BLaER1 (cell line): ENCODE measurements around the gene PPM1H.
"Not testable (repeated sequence)": the region's sequence is repeated elsewhere in the genome, so short reads cannot be mapped to it uniquely, and the experiment has no call there.

Experiments
- H3K27ac ChIP-seq: shearing (Covaris generic); formaldehyde crosslinking; 2 replicates; pipeline ENCODE4 v1.8.1; 2022
- H3K27me3 ChIP-seq: shearing (Covaris generic); formaldehyde crosslinking; 2 replicates; pipeline ENCODE4 v1.8.1; 2022
- H3K36me3 ChIP-seq: shearing (Covaris generic); formaldehyde crosslinking; 2 replicates; pipeline ENCODE4 v1.8.1; 2022
- H3K4me1 ChIP-seq: shearing (Covaris generic); formaldehyde crosslinking; 2 replicates; pipeline ENCODE4 v1.8.1; 2022
- H3K4me2 ChIP-seq: shearing (Covaris generic); formaldehyde crosslinking; 2 replicates; pipeline ENCODE4 v1.8.1; 2022
- H3K4me3 ChIP-seq: shearing (Covaris generic); formaldehyde crosslinking; 2 replicates; pipeline ENCODE4 v1.8.1; 2022
- H3K9ac ChIP-seq: shearing (Covaris generic); formaldehyde crosslinking; 2 replicates; pipeline ENCODE4 v1.8.1; 2022
- H3K9me3 ChIP-seq: shearing (Covaris generic); formaldehyde crosslinking; 2 replicates; pipeline ENCODE4 v1.8.1; 2022
- H4K20me1 ChIP-seq: shearing (Covaris generic); formaldehyde crosslinking; 2 replicates; pipeline ENCODE4 v1.8.1; 2022
- Cebpa-rat ChIP-seq: shearing (Covaris generic); IDR thresholded peaks from 2 replicates; pipeline ENCODE4 v1.8.1; 2022

Gene PPM1H

GRCh38 chr12:62966990-62967506 lies 32.1 kb upstream of the PPM1H start:
- H3K4me3 ChIP-seq = no peak overlapping the region
- H3K27me3 ChIP-seq = no peaks in the 10 kb centered on the region
- no peaks in the 10 kb centered on the region for H3K36me3 ChIP-seq
- no peak for TF ChIP-seq Cebpa-rat
- H3K9me3 ChIP-seq = no peaks in the 10 kb centered on the region
- H3K9ac ChIP-seq = no peak overlapping the region
- no peaks in the 10 kb centered on the region for H4K20me1 ChIP-seq
- no peaks in the 10 kb centered on the region for H3K4me1 ChIP-seq
- no peak overlapping the region for H3K27ac ChIP-seq
- H3K4me2 ChIP-seq = no peak overlapping the region

- not testable (repeated sequence) for H4K20me1 ChIP-seq, H3K36me3 ChIP-seq, H3K4me3 ChIP-seq, H3K4me2 ChIP-seq, H3K9ac ChIP-seq, H3K4me1 ChIP-seq, H3K27ac ChIP-seq, H3K27me3 ChIP-seq, H3K9me3 ChIP-seq
Measured at GRCh38 chr12:62966446-62966989, 31.6 kb upstream of the PPM1H start.

GRCh38 chr12:62965700-62966099 lies 30.8 kb upstream of the PPM1H start:
- H3K9me3 ChIP-seq, H3K27me3 ChIP-seq, H3K4me3 ChIP-seq, H4K20me1 ChIP-seq, H3K4me2 ChIP-seq, H3K36me3 ChIP-seq, H3K9ac ChIP-seq, H3K4me1 ChIP-seq, H3K27ac ChIP-seq: not testable (repeated sequence)

GRCh38 chr12:62965242-62965641 lies 30.3 kb upstream of the PPM1H start:
- not testable (repeated sequence) for H3K9ac ChIP-seq, H3K4me3 ChIP-seq, H4K20me1 ChIP-seq, H3K27me3 ChIP-seq, H3K27ac ChIP-seq, H3K36me3 ChIP-seq, H3K4me2 ChIP-seq, H3K9me3 ChIP-seq, H3K4me1 ChIP-seq

- no peak for TF ChIP-seq Cebpa-rat
- no peaks in the 10 kb centered on the region for H3K9me3 ChIP-seq
- H3K27ac ChIP-seq = no peak overlapping the region
- H4K20me1 ChIP-seq = no peaks in the 10 kb centered on the region
- no peaks in the 10 kb centered on the region for H3K4me1 ChIP-seq
- H3K4me2 ChIP-seq = no peak overlapping the region
- H3K36me3 ChIP-seq = no peaks in the 10 kb centered on the region
- no peaks in the 10 kb centered on the region for H3K27me3 ChIP-seq
- H3K4me3 ChIP-seq = no peak overlapping the region
- no peak overlapping the region for H3K9ac ChIP-seq
Measured at GRCh38 chr12:62963486-62964041, 28.6 kb upstream of the PPM1H start.

- H3K4me1 ChIP-seq = no peaks in the 10 kb centered on the region
- H3K4me3 ChIP-seq = no peak overlapping the region
Measured at GRCh38 chr12:62960324-62960723, 25.4 kb upstream of the PPM1H start.

GRCh38 chr12:62959745-62960144 lies 24.8 kb upstream of the PPM1H start:
- Histone ChIP-seq H3K27ac (no peak overlapping the region), H3K27me3 (no peaks in the 10 kb centered on the region), H3K4me3 (no peak overlapping the region), H3K9ac (no peak overlapping the region), H3K4me2 (no peak overlapping the region), H3K9me3 (no peaks in the 10 kb centered on the region), H4K20me1 (no peaks in the 10 kb centered on the region), H3K36me3 (no peaks in the 10 kb centered on the region), H3K4me1 (no peaks in the 10 kb centered on the region)
- no peak for TF ChIP-seq Cebpa-rat

More at GRCh38 chr12:62960324-62960723, 25.4 kb upstream of the PPM1H start:
- H3K9ac ChIP-seq = no peak overlapping the region
- H3K27me3 ChIP-seq = no peaks in the 10 kb centered on the region
- no peaks in the 10 kb centered on the region for H3K9me3 ChIP-seq
- no peak for TF ChIP-seq Cebpa-rat
- H3K4me2 ChIP-seq = no peak overlapping the region
- no peaks in the 10 kb centered on the region for H3K36me3 ChIP-seq
- H3K27ac ChIP-seq = no peak overlapping the region
- H4K20me1 ChIP-seq = no peaks in the 10 kb centered on the region

GRCh38 chr12:62957233-62957953 lies 22.4 kb upstream of the PPM1H start:
- Histone ChIP-seq H3K4me3 (no peak overlapping the region), H3K9me3 (no peaks in the 10 kb centered on the region), H4K20me1 (no peaks in the 10 kb centered on the region), H3K36me3 (no peaks in the 10 kb centered on the region), H3K27ac (no peak overlapping the region), H3K27me3 (no peaks in the 10 kb centered on the region), H3K4me2 (no peak overlapping the region), H3K9ac (no peak overlapping the region), H3K4me1 (no peaks in the 10 kb centered on the region)
- peak; percentile 12; the same call in 1 of the 2 replicates for TF ChIP-seq Cebpa-rat

GRCh38 chr12:62955678-62956077 lies 20.7 kb upstream of the PPM1H start:
- TF ChIP-seq Cebpa-rat = no peak
- no peaks in the 10 kb centered on the region for H3K4me1 ChIP-seq
- no peak overlapping the region for H3K4me2 ChIP-seq
- no peak overlapping the region for H3K27ac ChIP-seq
- H3K4me3 ChIP-seq = no peak overlapping the region
- H3K9ac ChIP-seq = no peak overlapping the region
- no peaks in the 10 kb centered on the region for H3K36me3 ChIP-seq
- no peaks in the 10 kb centered on the region for H3K27me3 ChIP-seq
- no peaks in the 10 kb centered on the region for H4K20me1 ChIP-seq
- no peaks in the 10 kb centered on the region for H3K9me3 ChIP-seq

GRCh38 chr12:62950317-62950716 lies 15.4 kb upstream of the PPM1H start:
- H4K20me1 ChIP-seq = no peaks in the 10 kb centered on the region
- H3K9me3 ChIP-seq = no peaks in the 10 kb centered on the region
- no peak for TF ChIP-seq Cebpa-rat
- H3K36me3 ChIP-seq = no peaks in the 10 kb centered on the region
- no peaks in the 10 kb centered on the region for H3K4me1 ChIP-seq
- H3K4me3 ChIP-seq = no peak overlapping the region
- H3K9ac ChIP-seq = no peak overlapping the region
- no peak overlapping the region for H3K4me2 ChIP-seq
- no peak overlapping the region for H3K27ac ChIP-seq
- no peaks in the 10 kb centered on the region for H3K27me3 ChIP-seq
